K562 (cell line): Measurements from ENCODE around the gene FLOT2. TPM values are rescaled to one million over a fixed set of nuclear protein-coding genes. Genes with fewer than 3 reads are reported as not detected.

ENCODE experiments used
- ATAC-seq: fragments of 200-7000 bp; cut with Tn5 transposase; 3 replicates; pipeline ENCODE4 v1.9.1; 2020; ENCODE audit warnings: moderate library complexity
- BruUV-seq: library from RNA; stranded (reverse); fragments of 400-500 nt; replicated peaks from 2 replicates; lab custom pipeline; 2021; lab: Mats Ljungman, UMichigan
- CTCF ChIA-PET: fragments of 300-600 bp; formaldehyde crosslinking; extraction: SDS; loops from one replicate; lab custom pipeline; 2021; ENCODE audit warnings: low intra/inter-chr PET ratio; lab: Yijun Ruan, JAX
- POLR2A ChIA-PET: fragments of 300-600, 350-650 bp; sonication (Branson Sonifier 250); formaldehyde crosslinking; extraction: SDS; loops from one replicate; lab custom pipeline; 2021; ENCODE audit warnings: antibody characterized with exemption, inconsistent platforms; lab: Yijun Ruan, JAX
- DNase-seq, 4 experiments: peaks; one replicate each; pipeline versions ENCODE4 v3.0.0 to v3.0.0-alpha.2; 2011 to 2018; ENCODE audit warnings: low spot score in 3 of 4, mixed read lengths in 3 of 4; ENCODE audit errors: extremely low read depth in 1 of 4
- FAIRE-seq: peaks from 2 replicates; lab custom pipeline; 2011; peaks lifted over from hg19 to GRCh38; lab: Jason Lieb, UNC
- H2AFZ ChIP-seq: 2 replicates; pipeline ENCODE4 v1.6.0; 2011; ENCODE audit warnings: low read depth, low read length, control low read depth, inconsistent platforms
- H3K27ac ChIP-seq: fragments of 200-600 bp; 3 replicates; pipeline ENCODE4 v1.8.0; 2011; ENCODE audit warnings: low read depth, mild to moderate bottlenecking, control low read depth, inconsistent platforms, low read length, moderate library complexity, mixed read lengths; ENCODE audit errors: extremely low read depth
- H3K27me3 ChIP-seq, 2 experiments: fragments of 300-600 bp in 1 of 2; 2 replicates in 1 of 2; 3 replicates in 1 of 2; pipeline versions ENCODE4 v1.6.0 to v1.8.0; 2011; ENCODE audit warnings: inconsistent platforms in 2 of 2, low read length in 2 of 2, mild to moderate bottlenecking in 1 of 2, mixed read lengths in 1 of 2, moderate library complexity in 1 of 2; ENCODE audit not compliant: control insufficient read depth in 2 of 2, insufficient read depth in 2 of 2
- H3K36me3 ChIP-seq: fragments of 300-600 bp; 3 replicates; pipeline ENCODE4 v1.8.0; 2011; ENCODE audit warnings: mild to moderate bottlenecking, low read length, inconsistent platforms; ENCODE audit not compliant: control insufficient read depth, insufficient read depth
- H3K4me1 ChIP-seq, 2 experiments: fragments of 200-600 bp in 1 of 2; replicated peaks in 1 of 2; 2 replicates in 1 of 2; 3 replicates in 1 of 2; pipeline versions ENCODE4 v1.5.1 to v1.8.0; 2011; ENCODE audit warnings: inconsistent platforms in 2 of 2, low read length in 2 of 2, mild to moderate bottlenecking in 1 of 2, mixed read lengths in 1 of 2, moderate library complexity in 1 of 2; ENCODE audit not compliant: control insufficient read depth in 2 of 2, insufficient read depth in 2 of 2
- H3K4me2 ChIP-seq: 2 replicates; pipeline ENCODE4 v1.6.1; 2011; ENCODE audit warnings: low read length, control low read depth, inconsistent platforms, mixed read lengths; ENCODE audit not compliant: insufficient read depth
- H3K4me3 ChIP-seq: fragments of 200-600 bp; sonication (generic), shearing (Covaris generic); 2 replicates; pipeline ENCODE4 v1.5.1; 2016; ENCODE audit warnings: control low read depth, inconsistent platforms
- H3K79me2 ChIP-seq: fragments of 200-600 bp; 3 replicates; pipeline ENCODE4 v1.8.0; 2011; ENCODE audit warnings: low read length, inconsistent platforms; ENCODE audit not compliant: control insufficient read depth, insufficient read depth
- H3K9ac ChIP-seq, 2 experiments: 2 replicates each; pipeline versions ENCODE4 v1.6.0 to v1.6.1; 2011; ENCODE audit warnings: low read depth in 2 of 2, low read length in 2 of 2, control low read depth in 1 of 2, inconsistent platforms in 1 of 2, mild to moderate bottlenecking in 1 of 2, mixed read lengths in 1 of 2; ENCODE audit not compliant: insufficient read depth in 1 of 2
- H3K9me1 ChIP-seq: one replicate; pipeline ENCODE4 v1.6.0; 2011; ENCODE audit warnings: inconsistent platforms, mild to moderate bottlenecking, low read length, moderate library complexity; ENCODE audit not compliant: control insufficient read depth, insufficient read depth
- H3K9me3 ChIP-seq: replicated peaks from 2 replicates; pipeline ENCODE4 v1.5.1; 2011; ENCODE audit warnings: low read depth, low read length, inconsistent platforms; ENCODE audit not compliant: control insufficient read depth, insufficient read depth
- H4K20me1 ChIP-seq: replicated peaks from 2 replicates; pipeline ENCODE4 v1.6.1; 2011; ENCODE audit warnings: low read length, inconsistent platforms, mixed read lengths; ENCODE audit not compliant: control insufficient read depth, insufficient read depth
- CBFA2T3 ChIP-seq: fragments of 450-650 bp; IDR thresholded peaks from 2 replicates; pipeline ENCODE4 v1.6.1; 2017
- MCM5 ChIP-seq: fragments of 450-650 bp; IDR thresholded peaks from 2 replicates; pipeline ENCODE4 v1.6.1; 2016; ENCODE audit warnings: low read depth
- POLR2AphosphoS2 ChIP-seq: IDR thresholded peaks from 2 replicates; pipeline ENCODE4 v1.6.1; 2012; ENCODE audit warnings: low read length, improper control_type of control experiment
- ZNF707 ChIP-seq: fragments of 250-450 bp; sonication (Bioruptor Pico); conservative IDR thresholded peaks from 2 replicates; pipeline ENCODE4 v1.8.0; 2022; ENCODE audit warnings: inconsistent platforms, mild to moderate bottlenecking, moderate library complexity
- WGBS: fragments of 100-300 bp; shearing (Covaris generic); methylation state at CpG from one replicate; pipeline ENCODE4 v1.1.6; 2016; ENCODE audit warnings: low coverage, mixed read lengths; ENCODE audit not compliant: insufficient coverage; ENCODE audit errors: missing lambda C conversion rate; 5-methylcytosine and 5-hydroxymethylcytosine counted together
- in situ Hi-C: fragments of 300-500 bp; cut with MboI; formaldehyde crosslinking; loops from 4 replicates; pipeline ENCODE4 v1.15.0; 2018; ENCODE audit warnings: inconsistent platforms, mixed read lengths
- intact Hi-C: fragments of 100-400 bp; cut with micrococcal nuclease; formaldehyde crosslinking; loops from 2 replicates; pipeline ENCODE4 v1.14.2; 2022
- polyA plus RNA-seq, 8 experiments: library from polyadenylated mRNA; depleted of rRNA in 4 of 8; stranded (reverse) in 5 of 8; unstranded in 3 of 8; fragments of >200 nt; fragmentation: Nextera tagmentation in 2 of 8; fragmentation: Illumina TruSeq in 1 of 8; extraction: Ambion mirVana in 2 of 8; extraction: Trizol in 1 of 8; gene quantifications; 2 replicates each; pipeline versions ENCODE4 v1.2.1 to v1.2.3, GENCODE V29; 2011 to 2014; ENCODE audit warnings: inconsistent platforms in 1 of 8, missing spikeins in 1 of 8
- total RNA-seq, 7 experiments: library from RNA; depleted of rRNA in 6 of 7; stranded (reverse); fragments of >200 nt in 6 of 7; fragmentation: Illumina TruSeq in 2 of 7; extraction: Trizol in 2 of 7; gene quantifications; 2 replicates each; pipeline versions ENCODE4 v1.2.1 to v1.2.3, GENCODE V29; 2011 to 2021; ENCODE audit warnings: low replicate concordance in 1 of 7
- TF ChIP-seq, protein P1 (sequence below): fragments of 450-650 bp; IDR thresholded peaks from 2 replicates; pipeline ENCODE4 v1.6.1; 2018; ENCODE audit not compliant: partially characterized antibody
- TF ChIP-seq, protein P2 (sequence below): sonication (generic); formaldehyde crosslinking; IDR thresholded peaks from 2 replicates; pipeline ENCODE4 v1.9.0; 2022; ENCODE audit warnings: mild to moderate bottlenecking, missing genetic modification reagents
- TF ChIP-seq, protein P3 (sequence below): fragments of 250-450 bp; sonication (Bioruptor Pico); IDR thresholded peaks from 2 replicates; pipeline ENCODE4 v1.8.0; 2022; ENCODE audit warnings: moderate library complexity, mild to moderate bottlenecking, inconsistent platforms
- TF ChIP-seq, protein P4 (sequence below): fragments of 450-650 bp; IDR thresholded peaks from 2 replicates; pipeline ENCODE4 v1.6.1; 2016

Gene FLOT2
- total and polyA plus RNA-seq, 9 of the 15 experiments (the other 6 are each of a cell fraction or from before 2014, with no cell fraction given): 17.5 to 138 (median 41.7) TPM

DNA sequence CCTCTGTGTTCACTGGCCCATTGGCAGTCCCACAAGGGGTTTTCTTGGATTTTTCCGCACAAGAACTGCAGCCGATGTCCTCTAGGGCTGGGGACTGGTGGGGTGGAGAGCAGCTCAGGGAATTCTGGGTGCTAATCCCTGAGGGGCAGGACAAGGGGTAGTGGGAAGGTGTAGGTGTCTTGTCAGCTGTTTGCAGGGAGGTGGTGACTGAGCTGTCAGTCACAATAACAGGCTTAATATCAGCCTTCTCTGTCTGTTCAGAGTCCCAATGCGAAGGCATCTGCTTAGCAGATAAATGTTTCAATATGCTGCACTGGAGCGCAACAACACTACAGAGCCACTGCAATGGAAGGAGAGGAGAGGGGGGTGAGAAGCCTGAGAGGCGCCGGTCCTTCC, 15.4 kb upstream of the FLOT2 start:
- Histone ChIP-seq H3K27ac (no peak overlapping the region; the same call in 2 of the 3 replicates), H4K20me1 (peaks cover 5% of the 10 kb centered on the region), H3K79me2 (peaks cover 5% of the 10 kb centered on the region; the same call in 1 of the 3 replicates), H3K4me2 (no peak overlapping the region), H3K9me1 (peaks cover 5% of the 10 kb centered on the region), H3K36me3 (peaks cover 95% of the 10 kb centered on the region), H3K4me1 (peaks cover 26 to 31% of the 10 kb centered on the region in 2 experiments), H3K9ac (peak overlapping the region in 1 of 2 experiments; percentile 72; a peak in 2 of 4 replicates), H3K4me3 (no peak overlapping the region), H3K9me3 (peaks cover 4% of the 10 kb centered on the region; the same call in 1 of the 2 replicates), H3K27me3 (no peaks in the 10 kb centered on the region), H2AFZ (no peak overlapping the region)
- ChIA-PET POLR2A (interaction anchor here (0.6 to 2.0 kb wide), 13 partner anchors 13 to 288 kb away, joined by 3 to 15 read pairs (median 5); partner anchors contain the start of genes FLOT2 and RPL23A), CTCF (interaction anchor here (1.2 kb wide), 2 partner anchors 41 to 186 kb away, joined by 3 to 6 read pairs; no protein-coding TSS in a partner anchor)
- peak in 2 of 4 experiments; percentile 15 to 34 for DNase-seq
- no peak for TF ChIP-seq POLR2AphosphoS2
- TF ChIP-seq, protein P1, sequence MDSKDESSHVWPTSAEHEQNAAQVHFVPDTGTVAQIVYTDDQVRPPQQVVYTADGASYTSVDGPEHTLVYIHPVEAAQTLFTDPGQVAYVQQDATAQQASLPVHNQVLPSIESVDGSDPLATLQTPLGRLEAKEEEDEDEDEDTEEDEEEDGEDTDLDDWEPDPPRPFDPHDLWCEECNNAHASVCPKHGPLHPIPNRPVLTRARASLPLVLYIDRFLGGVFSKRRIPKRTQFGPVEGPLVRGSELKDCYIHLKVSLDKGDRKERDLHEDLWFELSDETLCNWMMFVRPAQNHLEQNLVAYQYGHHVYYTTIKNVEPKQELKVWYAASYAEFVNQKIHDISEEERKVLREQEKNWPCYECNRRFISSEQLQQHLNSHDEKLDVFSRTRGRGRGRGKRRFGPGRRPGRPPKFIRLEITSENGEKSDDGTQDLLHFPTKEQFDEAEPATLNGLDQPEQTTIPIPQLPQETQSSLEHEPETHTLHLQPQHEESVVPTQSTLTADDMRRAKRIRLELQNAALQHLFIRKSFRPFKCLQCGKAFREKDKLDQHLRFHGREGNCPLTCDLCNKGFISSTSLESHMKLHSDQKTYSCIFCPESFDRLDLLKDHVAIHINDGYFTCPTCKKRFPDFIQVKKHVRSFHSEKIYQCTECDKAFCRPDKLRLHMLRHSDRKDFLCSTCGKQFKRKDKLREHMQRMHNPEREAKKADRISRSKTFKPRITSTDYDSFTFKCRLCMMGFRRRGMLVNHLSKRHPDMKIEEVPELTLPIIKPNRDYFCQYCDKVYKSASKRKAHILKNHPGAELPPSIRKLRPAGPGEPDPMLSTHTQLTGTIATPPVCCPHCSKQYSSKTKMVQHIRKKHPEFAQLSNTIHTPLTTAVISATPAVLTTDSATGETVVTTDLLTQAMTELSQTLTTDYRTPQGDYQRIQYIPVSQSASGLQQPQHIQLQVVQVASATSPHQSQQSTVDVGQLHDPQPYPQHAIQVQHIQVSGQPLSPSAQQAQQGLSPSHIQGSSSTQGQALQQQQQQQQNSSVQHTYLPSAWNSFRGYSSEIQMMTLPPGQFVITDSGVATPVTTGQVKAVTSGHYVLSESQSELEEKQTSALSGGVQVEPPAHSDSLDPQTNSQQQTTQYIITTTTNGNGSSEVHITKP: no peak
- no peak for TF ChIP-seq ZNF707 (CRISPR knock-in tag)
- TF ChIP-seq, protein P2, sequence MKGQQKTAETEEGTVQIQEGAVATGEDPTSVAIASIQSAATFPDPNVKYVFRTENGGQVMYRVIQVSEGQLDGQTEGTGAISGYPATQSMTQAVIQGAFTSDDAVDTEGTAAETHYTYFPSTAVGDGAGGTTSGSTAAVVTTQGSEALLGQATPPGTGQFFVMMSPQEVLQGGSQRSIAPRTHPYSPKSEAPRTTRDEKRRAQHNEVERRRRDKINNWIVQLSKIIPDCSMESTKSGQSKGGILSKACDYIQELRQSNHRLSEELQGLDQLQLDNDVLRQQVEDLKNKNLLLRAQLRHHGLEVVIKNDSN (CRISPR knock-in tag): peak; percentile 6; the same call in 1 of the 2 replicates
- TF ChIP-seq, protein P3, sequence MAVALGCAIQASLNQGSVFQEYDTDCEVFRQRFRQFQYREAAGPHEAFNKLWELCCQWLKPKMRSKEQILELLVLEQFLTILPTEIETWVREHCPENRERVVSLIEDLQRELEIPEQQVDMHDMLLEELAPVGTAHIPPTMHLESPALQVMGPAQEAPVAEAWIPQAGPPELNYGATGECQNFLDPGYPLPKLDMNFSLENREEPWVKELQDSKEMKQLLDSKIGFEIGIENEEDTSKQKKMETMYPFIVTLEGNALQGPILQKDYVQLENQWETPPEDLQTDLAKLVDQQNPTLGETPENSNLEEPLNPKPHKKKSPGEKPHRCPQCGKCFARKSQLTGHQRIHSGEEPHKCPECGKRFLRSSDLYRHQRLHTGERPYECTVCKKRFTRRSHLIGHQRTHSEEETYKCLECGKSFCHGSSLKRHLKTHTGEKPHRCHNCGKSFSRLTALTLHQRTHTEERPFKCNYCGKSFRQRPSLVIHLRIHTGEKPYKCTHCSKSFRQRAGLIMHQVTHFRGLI: no peak
- TF ChIP-seq CBFA2T3: peak; percentile 43
- TF ChIP-seq, protein P4, sequence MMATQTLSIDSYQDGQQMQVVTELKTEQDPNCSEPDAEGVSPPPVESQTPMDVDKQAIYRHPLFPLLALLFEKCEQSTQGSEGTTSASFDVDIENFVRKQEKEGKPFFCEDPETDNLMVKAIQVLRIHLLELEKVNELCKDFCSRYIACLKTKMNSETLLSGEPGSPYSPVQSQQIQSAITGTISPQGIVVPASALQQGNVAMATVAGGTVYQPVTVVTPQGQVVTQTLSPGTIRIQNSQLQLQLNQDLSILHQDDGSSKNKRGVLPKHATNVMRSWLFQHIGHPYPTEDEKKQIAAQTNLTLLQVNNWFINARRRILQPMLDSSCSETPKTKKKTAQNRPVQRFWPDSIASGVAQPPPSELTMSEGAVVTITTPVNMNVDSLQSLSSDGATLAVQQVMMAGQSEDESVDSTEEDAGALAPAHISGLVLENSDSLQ: peak; percentile 87
- no peak for TF ChIP-seq MCM5
- 68% methylated on average over 6 of the region's 6 CpGs for WGBS
- intact Hi-C loops: no loop called here
- ATAC-seq: peak; percentile 3; the same call in 2 of the 3 replicates
- no TSS peak for BruUV-seq
- FAIRE-seq: no peak
- in situ Hi-C loops: no loop called here
